GM18870 (cell line): ENCODE measurements around the gene TMEM97.

ENCODE experiments used
- ATAC-seq: cut with Tn5 transposase; IDR thresholded peaks from one replicate; pipeline ENCODE4 v1.9.1; 2021; ENCODE audit warnings: moderate library complexity; ENCODE audit not compliant: unreplicated experiment

Gene TMEM97

DNA sequence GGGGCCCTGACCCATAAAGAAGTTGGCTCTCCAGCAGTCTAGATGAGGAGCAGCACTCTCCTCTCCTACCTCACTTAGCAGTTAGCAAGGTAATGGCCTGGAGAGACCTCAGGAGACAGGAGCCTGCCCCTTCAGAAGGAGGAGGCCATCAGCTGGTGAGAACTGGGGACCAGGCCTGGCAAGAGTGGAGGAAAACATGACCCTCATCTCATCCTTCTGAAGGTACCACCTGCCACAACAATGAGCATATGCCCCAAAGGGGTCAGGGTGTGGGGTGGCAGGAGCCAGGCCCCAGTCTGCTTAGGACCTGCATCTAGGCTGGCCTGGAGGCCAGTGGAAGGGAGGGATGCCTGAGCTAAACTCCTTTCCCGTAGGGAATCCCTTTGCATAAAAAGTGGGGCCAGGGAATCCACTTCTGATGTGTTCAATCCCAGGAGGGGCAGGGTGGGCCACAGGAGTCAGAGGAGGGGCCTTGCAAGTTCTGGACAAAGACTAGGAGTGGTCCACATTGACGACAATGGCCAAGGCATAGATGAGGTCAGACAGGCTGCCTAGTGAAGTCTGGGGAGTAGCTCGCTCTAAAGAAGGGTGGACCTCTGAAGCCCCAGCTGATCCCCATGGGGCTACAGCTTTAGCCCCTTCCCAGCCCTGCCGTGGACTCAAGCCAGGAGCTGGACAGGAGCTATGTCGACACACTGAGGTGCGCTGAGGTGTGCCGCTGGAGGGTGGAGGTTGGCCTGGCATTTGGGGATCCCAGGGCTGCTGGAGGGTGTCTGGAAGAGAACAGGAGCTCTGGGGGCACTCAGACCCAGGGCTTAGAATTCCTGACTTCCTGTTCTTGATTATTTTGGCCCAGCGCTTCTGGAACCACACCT is 45.0 kb downstream of the TMEM97 start:
- no peak for ATAC-seq

GRCh38 chr17:28364665-28365363 is 45.8 kb downstream of the TMEM97 start, which contains the start of gene SEBOX:
TSS of gene SEBOX (minus strand) at chr17:28365199. CDS start at chr17:28365151, 48 bp downstream.
- ATAC-seq = no peak

- no peak for ATAC-seq
Observed at GRCh38 chr17:28365487-28365886, 46.5 kb downstream of the TMEM97 start.

DNA sequence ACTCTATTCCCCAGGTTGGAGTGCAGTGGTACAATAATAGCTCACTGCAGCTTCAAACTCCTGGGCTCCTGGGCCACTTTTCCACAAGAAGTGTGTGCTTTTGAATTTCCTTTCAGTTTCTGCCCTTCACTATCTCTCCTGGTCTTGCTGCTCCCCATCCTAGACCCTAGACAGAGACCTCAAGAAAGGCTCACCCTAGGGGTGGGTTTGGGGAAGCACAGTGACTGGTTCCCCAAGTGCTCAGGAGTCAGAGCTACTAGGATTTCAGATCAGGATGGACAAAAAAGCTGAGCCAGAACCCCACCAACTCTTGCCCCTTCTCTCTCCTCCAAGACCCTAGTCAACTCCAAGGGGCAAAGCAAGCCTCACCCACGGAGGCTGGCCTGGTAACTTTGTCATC is 47.6 kb downstream of the TMEM97 start:
- no peak for ATAC-seq

DNA sequence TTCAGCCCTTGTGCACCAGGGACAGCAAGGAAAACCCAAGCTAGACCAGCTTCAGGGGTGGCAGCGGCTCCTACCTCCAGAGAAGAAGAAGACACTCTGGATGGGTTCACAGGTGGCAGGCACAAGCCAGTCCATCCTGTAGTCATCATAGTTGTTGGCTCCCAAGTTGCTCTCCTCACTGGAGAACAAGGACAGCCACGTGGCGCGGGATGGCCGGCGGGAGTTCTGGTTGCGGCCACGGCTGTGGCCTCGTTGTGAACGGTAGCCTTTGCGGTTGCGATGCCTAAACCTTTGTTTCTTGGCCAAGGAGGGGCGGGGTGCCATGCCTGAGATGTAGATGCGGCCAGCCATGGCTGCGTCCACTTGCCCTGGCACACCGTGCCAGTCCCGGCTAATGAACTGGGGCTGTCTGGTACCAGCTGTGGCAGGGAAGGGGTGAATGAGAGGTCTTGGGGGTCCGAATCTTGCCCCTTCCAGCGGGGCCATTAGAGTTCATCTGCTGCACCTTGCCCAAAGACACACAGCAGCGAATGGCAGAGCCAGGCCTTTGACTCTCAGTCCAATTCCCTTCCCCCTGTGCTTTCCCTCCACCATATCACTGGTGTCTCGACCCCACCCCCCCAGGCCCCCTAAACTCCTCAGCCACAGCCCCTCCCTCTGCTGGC is 48.8 kb downstream of the TMEM97 start:
- no peak for ATAC-seq

- no peak for ATAC-seq
Observed at GRCh38 chr17:28368306-28368831, 49.4 kb downstream of the TMEM97 start.

DNA sequence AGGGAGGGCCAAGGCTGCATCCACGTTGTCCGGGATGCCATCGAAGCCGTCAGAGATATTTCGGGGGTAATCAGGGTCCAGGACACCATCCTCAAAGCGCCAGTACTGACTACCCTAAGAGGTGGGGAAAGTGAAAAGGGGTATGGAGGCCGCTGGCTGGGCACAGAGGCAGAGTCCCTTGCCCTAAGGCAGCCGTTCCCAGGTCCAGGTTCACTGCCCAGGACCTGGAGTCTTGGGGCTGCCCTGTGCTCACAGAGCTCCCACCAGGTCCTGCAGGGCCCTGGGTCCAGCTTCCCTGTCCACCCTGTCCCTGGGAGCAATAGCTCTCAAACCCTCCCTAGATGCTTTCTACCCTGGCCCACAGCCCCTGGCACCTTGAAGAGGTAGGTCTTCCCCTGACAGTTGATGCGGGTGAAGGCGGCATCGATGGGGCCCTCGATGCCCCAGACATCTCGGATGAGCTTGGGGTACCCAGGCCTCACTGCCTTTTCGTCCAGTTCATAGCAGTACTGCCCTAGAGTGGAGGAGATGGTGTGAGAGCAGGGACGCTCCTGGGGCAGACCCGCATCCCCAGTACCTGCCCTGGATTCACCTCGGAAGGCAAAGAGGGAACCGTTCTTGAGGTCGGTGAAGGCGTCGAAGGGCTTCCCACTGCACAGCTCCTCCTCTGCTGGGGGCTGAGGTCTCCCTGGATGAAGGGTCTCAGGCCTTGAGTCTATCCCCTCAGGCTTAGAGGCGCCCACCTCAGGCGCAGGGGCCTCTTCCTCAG is 50.1 kb downstream of the TMEM97 start:
- ATAC-seq = no peak

- no peak for ATAC-seq
Observed at GRCh38 chr17:28369684-28370034, 50.7 kb downstream of the TMEM97 start.

GRCh38 chr17:28370035-28370743 is 51.2 kb downstream of the TMEM97 start, which contains the start of gene VTN:
TSS of gene VTN (minus strand) at chr17:28370307. CDS start at chr17:28370203, 104 bp downstream.
- ATAC-seq = no peak

GRCh38 chr17:28370744-28371103 is 51.7 kb downstream of the TMEM97 start:
- no peak for ATAC-seq

GRCh38 chr17:28371245-28372202 is 52.5 kb downstream of the TMEM97 start, which contains the start of gene SARM1:
TSS of gene SARM1 (plus strand) at chr17:28371694. CDS start at chr17:28372033, 339 bp downstream.
- no peak for ATAC-seq

DNA sequence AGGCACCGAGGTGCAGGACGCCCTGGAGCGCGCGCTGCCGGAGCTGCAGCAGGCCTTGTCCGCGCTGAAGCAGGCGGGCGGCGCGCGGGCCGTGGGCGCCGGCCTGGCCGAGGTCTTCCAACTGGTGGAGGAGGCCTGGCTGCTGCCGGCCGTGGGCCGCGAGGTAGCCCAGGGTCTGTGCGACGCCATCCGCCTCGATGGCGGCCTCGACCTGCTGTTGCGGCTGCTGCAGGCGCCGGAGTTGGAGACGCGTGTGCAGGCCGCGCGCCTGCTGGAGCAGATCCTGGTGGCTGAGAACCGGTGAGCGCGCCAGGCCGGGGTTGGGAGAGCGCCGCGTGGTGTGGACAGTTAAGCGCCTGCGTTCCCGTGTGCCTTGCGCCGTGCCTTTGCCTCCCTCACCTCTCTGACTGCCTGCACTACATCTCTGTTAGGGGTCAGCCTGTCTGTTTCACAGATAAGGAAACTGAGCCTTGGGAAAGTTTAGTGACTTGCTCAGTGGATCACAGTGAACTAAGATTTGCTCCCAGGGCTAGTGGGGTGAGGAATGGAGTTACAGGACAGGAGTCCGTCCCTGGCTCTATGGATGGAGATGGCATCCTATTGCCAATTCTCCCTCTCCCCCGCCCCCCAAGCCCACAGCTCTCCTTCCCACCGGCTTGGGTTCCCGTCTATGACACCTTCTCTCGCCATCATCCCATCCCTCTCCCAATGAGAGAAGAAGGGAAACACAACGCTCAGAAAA is 53.4 kb downstream of the TMEM97 start:
- no peak for ATAC-seq

- ATAC-seq = no peak
Observed at GRCh38 chr17:28372945-28373274, 53.9 kb downstream of the TMEM97 start.
